ENCODE data around the gene HTT-AS.

GRCh38 chr4:3034231-3034630, 40.1 kb downstream of the HTT-AS start:
- TF ChIP-seq POLR2AphosphoS5 (IDR thresholded peaks at IDR 0.05; ENCODE audit: borderline replicate concordance, low read depth, low read length) (no peak), EZH2 (IDR thresholded peaks at IDR 0.05) (no peak)

All from SK-N-MC (cell line).